VCaP (cell line): ENCODE data around the gene ECHS1.
"Not testable (repeated sequence)": the region's sequence is repeated elsewhere in the genome, so short reads cannot be mapped to it uniquely, and the experiment has no call there.

Source experiments
- H3K27ac ChIP-seq: fragments of 450-650 bp; 2 replicates; pipeline ENCODE4 v1.5.1; 2017
- CTCF ChIP-seq: fragments of 450-650 bp; conservative IDR thresholded peaks from 2 replicates; pipeline ENCODE4 v1.5.1; 2017; ENCODE audit warnings: mild to moderate bottlenecking, moderate library complexity

The ECHS1 gene

GRCh38 chr10:133326223-133326551 lies 47.0 kb downstream of the ECHS1 start:
- peak overlapping the region; percentile 77 for H3K27ac ChIP-seq
- TF ChIP-seq CTCF, result no peak

GRCh38 chr10:133325440-133326222 lies 47.5 kb downstream of the ECHS1 start:
- peak overlapping the region; percentile 77 for H3K27ac ChIP-seq
- TF ChIP-seq CTCF, result no peak

GRCh38 chr10:133324857-133325260 lies 48.3 kb downstream of the ECHS1 start:
- no peak for TF ChIP-seq CTCF
- H3K27ac ChIP-seq, result peak overlapping the region; percentile 77

- no peak for TF ChIP-seq CTCF
- H3K27ac ChIP-seq, result no peak overlapping the region
Observed at GRCh38 chr10:133324198-133324792, 48.9 kb downstream of the ECHS1 start.

- H3K27ac ChIP-seq, result not testable (repeated sequence)
Observed at GRCh38 chr10:133322064-133322709, 51.0 kb downstream of the ECHS1 start.

- H3K27ac ChIP-seq, result not testable (repeated sequence)
Observed at GRCh38 chr10:133320852-133321422, 52.2 kb downstream of the ECHS1 start.

- H3K27ac ChIP-seq, result peak overlapping the region; percentile 52; the same call in 1 of the 2 replicates
- peak; percentile 83 for TF ChIP-seq CTCF
Observed at GRCh38 chr10:133318494-133319127, 54.5 kb downstream of the ECHS1 start.

- no peak overlapping the region for H3K27ac ChIP-seq
- TF ChIP-seq CTCF, result no peak
Observed at GRCh38 chr10:133316732-133317131, 56.4 kb downstream of the ECHS1 start.
